Mesothelial cell of epicardium (in vitro differentiated cells): ENCODE data around the gene CYRIA. TPM values are rescaled to one million over a fixed set of nuclear protein-coding genes. Genes with fewer than 3 reads are reported as not detected.

Source experiments
- DNase-seq, 2 experiments: peaks; one replicate each; pipeline ENCODE4 v3.0.0; 2021; ENCODE audit warnings: low spot score in 2 of 2; ENCODE audit not compliant: unreplicated experiment in 2 of 2
- H3K27ac Mint-ChIP-seq: 2 replicates; pipeline ENCODE4 v1.8.0; 2021; ENCODE audit warnings: mixed read lengths
- H3K27me3 Mint-ChIP-seq: 2 replicates; pipeline ENCODE4 v1.8.0; 2021; ENCODE audit warnings: low read depth, mixed read lengths
- H3K36me3 Mint-ChIP-seq: 2 replicates; pipeline ENCODE4 v1.8.0; 2021; ENCODE audit warnings: mixed read lengths
- H3K4me1 Mint-ChIP-seq: 2 replicates; pipeline ENCODE4 v1.8.0; 2021; ENCODE audit warnings: mixed read lengths
- H3K4me3 Mint-ChIP-seq: 2 replicates; pipeline ENCODE4 v1.8.0; 2021; ENCODE audit warnings: mild to moderate bottlenecking, moderate library complexity, mixed read lengths
- H3K9me3 Mint-ChIP-seq: 2 replicates; pipeline ENCODE4 v1.8.0; 2021; ENCODE audit warnings: mixed read lengths
- total RNA-seq: library from RNA; stranded (reverse); gene quantifications from 3 replicates; pipeline ENCODE4 v1.2.1, GENCODE V29; 2021
- TF ChIP-seq, protein P1 (sequence below): fragments of 200-600 bp; sonication (generic); IDR thresholded peaks from one replicate; pipeline ENCODE4 v1.5.0; 2021; ENCODE audit warnings: antibody characterized with exemption; ENCODE audit not compliant: unreplicated experiment

The CYRIA gene
- total RNA-seq, 1 donor from 2014 or later = 4.0 TPM

DNA sequence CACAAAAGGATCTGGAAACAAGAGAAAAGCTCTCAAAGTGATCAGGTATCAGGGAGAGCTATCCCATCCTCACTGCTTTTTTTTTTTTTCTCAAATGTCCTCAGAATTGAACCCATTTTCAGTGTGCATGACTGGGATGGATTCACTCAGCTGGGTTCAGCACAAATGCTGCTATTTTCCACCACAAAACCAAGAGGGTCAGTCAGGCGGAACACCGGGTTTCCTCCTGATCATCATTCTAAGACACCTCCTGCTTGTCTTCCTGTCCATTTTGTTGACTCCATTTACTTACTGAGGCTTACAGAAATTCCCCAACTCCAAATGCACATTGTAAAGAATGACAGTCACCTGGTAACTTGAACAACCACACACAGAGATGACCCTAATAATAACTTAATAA lies 39.9 kb downstream of the CYRIA start:
- peaks cover 22% of the 10 kb centered on the region for H3K4me1 Mint-ChIP-seq
- H3K4me3 Mint-ChIP-seq = no peak overlapping the region
- TF ChIP-seq, protein P1, sequence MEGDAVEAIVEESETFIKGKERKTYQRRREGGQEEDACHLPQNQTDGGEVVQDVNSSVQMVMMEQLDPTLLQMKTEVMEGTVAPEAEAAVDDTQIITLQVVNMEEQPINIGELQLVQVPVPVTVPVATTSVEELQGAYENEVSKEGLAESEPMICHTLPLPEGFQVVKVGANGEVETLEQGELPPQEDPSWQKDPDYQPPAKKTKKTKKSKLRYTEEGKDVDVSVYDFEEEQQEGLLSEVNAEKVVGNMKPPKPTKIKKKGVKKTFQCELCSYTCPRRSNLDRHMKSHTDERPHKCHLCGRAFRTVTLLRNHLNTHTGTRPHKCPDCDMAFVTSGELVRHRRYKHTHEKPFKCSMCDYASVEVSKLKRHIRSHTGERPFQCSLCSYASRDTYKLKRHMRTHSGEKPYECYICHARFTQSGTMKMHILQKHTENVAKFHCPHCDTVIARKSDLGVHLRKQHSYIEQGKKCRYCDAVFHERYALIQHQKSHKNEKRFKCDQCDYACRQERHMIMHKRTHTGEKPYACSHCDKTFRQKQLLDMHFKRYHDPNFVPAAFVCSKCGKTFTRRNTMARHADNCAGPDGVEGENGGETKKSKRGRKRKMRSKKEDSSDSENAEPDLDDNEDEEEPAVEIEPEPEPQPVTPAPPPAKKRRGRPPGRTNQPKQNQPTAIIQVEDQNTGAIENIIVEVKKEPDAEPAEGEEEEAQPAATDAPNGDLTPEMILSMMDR = no peak
- no peaks in the 10 kb centered on the region for H3K27me3 Mint-ChIP-seq
- no peaks in the 10 kb centered on the region for H3K36me3 Mint-ChIP-seq
- no peak overlapping the region for H3K27ac Mint-ChIP-seq
- no peak for DNase-seq
- H3K9me3 Mint-ChIP-seq = no peaks in the 10 kb centered on the region

DNA sequence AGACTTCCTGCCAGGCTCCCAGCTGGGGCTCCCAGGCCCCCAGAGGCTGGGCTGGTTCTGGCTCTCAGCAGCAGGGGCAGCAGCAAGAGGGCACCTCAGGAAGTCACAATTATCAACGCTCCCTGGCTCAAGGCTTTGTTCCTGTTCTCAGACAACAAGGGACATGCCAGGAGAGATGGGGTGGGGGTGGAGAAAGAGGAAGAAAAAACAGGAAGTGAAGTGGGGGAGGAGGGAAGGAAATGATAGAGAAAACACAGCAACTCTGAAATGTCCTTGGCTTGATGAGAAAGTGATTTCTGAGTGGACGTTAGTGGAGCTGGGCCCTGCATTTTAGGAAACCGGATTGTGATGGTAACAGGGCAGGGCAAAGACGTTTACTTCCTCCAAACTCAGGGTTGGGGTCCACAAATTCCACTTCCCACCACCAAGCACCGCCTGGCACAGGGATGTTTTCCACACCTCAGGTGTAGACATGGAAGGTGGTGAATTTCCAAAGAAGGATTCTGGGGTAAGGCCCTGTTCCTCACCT lies 40.4 kb downstream of the CYRIA start:
- no peak overlapping the region for H3K4me3 Mint-ChIP-seq
- H3K36me3 Mint-ChIP-seq = no peaks in the 10 kb centered on the region
- TF ChIP-seq, protein P1 = no peak
- H3K27me3 Mint-ChIP-seq = no peaks in the 10 kb centered on the region
- H3K27ac Mint-ChIP-seq = no peak overlapping the region
- no peaks in the 10 kb centered on the region for H3K9me3 Mint-ChIP-seq
- no peak for DNase-seq
- peaks cover 24% of the 10 kb centered on the region for H3K4me1 Mint-ChIP-seq

- H3K27ac Mint-ChIP-seq = peak overlapping the region; percentile 22
Measured at GRCh38 chr2:16624436-16624780, 41.2 kb downstream of the CYRIA start.

DNA sequence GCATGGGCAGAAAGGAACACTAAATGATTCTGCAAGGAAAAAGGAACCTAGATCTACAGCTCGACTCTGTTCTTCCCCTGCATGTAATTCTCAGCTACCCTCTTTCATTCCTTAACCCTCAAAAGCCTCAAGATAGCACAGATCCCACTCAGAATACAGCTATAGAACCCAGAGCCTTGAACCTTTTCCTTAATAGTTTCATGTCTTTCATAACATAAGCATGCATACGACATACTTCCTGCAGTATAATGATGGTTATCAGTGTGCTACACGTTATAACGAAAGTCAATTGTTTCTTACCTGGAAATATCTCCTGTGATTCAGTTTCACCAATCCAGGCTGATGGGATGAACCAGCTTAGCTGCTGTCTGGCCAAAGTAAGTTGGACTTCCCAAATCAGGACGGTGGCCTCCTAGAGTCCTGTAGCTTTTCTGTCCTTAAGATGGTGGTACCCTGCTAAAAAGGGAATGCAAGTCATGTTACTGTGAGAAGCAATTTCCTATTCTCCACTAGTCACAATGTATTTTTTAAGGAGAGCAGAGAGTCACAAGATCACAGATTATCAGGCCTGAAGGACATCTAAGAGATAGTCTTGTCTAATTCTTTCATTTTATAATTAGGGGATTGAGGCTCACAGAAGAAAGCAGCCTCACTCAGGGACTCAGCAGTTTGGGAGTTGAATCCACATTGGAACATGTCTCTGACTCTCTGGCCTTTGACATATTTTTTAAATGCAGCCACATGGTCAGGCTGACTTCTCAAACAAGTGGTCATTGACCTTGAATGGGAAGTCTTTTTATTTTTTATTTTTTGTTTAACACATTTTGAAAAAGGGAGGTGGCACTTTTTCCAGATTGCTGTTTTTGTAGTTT lies 41.8 kb downstream of the CYRIA start:
- Mint-ChIP-seq H3K36me3 (no peaks in the 10 kb centered on the region), H3K4me3 (no peak overlapping the region), H3K4me1 (peaks cover 16% of the 10 kb centered on the region), H3K9me3 (no peaks in the 10 kb centered on the region), H3K27me3 (no peaks in the 10 kb centered on the region), H3K27ac (no peak overlapping the region)
- TF ChIP-seq, protein P1 = no peak
- no peak for DNase-seq

More at GRCh38 chr2:16624436-16624780, 41.2 kb downstream of the CYRIA start:
- Mint-ChIP-seq H3K4me1 (peaks cover 22% of the 10 kb centered on the region), H3K36me3 (no peaks in the 10 kb centered on the region), H3K27me3 (no peaks in the 10 kb centered on the region), H3K4me3 (no peak overlapping the region), H3K9me3 (no peaks in the 10 kb centered on the region)
- no peak for DNase-seq
- TF ChIP-seq, protein P1 = no peak

DNA sequence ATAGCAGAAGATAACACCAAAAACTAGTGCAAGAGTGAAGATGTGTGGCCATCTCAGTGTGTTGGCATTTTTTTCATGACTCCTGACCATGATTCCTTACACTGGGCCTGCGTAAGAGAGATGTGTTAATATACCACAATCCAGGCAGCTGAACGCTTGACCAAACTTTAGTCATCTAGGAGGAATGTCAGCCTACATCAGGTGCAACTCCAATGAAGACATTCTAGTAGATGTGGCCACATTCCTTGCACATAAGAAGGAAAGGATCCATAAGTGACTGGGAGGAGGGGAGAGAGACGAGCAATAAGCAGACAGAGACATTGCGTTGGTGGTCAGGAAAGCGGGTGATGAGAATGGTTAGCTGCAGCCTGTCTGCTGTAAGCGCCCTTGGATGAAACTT lies 42.6 kb downstream of the CYRIA start:
- TF ChIP-seq, protein P1 = no peak
- Mint-ChIP-seq H3K36me3 (no peaks in the 10 kb centered on the region), H3K4me3 (no peak overlapping the region), H3K4me1 (peaks cover 14% of the 10 kb centered on the region), H3K9me3 (no peaks in the 10 kb centered on the region), H3K27ac (no peak overlapping the region), H3K27me3 (no peaks in the 10 kb centered on the region)
- DNase-seq = no peak
